B cell (primary cell): ENCODE data around the gene NFIC.

Experiments used
- EZH2 ChIP-seq: IDR thresholded peaks from 2 replicates; pipeline ENCODE4 v1.6.1; 2012; ENCODE audit warnings: borderline replicate concordance, low read depth, mild to moderate bottlenecking, moderate library complexity, low read length; ENCODE audit not compliant: insufficient read depth, poor library complexity, severe bottlenecking
- TF ChIP-seq, protein P1 (sequence below): fragments of 200-600 bp; IDR thresholded peaks from one replicate; pipeline ENCODE4 v1.8.0; 2022; ENCODE audit warnings: antibody characterized with exemption, mild to moderate bottlenecking

DNA sequence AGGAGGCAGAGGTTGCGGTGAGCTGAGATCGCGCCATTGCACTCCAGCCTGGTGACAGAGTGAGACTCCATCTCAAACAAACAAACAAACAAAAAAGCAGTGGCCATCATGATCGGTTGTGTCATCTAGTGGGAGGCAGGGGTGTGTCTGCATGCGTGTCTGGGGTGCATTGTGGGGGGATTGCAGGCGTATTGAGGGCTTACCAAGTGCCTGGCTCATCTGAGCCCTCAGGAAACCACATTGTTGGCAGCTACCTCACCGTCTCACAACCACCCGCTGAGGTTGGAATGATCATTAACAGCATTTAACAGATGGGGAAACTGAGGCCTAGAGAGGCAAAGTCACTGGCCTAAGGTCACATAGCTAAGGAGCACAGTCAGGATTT lies 30.5 kb downstream of the NFIC start:
- no peak for TF ChIP-seq EZH2
- TF ChIP-seq, protein P1, sequence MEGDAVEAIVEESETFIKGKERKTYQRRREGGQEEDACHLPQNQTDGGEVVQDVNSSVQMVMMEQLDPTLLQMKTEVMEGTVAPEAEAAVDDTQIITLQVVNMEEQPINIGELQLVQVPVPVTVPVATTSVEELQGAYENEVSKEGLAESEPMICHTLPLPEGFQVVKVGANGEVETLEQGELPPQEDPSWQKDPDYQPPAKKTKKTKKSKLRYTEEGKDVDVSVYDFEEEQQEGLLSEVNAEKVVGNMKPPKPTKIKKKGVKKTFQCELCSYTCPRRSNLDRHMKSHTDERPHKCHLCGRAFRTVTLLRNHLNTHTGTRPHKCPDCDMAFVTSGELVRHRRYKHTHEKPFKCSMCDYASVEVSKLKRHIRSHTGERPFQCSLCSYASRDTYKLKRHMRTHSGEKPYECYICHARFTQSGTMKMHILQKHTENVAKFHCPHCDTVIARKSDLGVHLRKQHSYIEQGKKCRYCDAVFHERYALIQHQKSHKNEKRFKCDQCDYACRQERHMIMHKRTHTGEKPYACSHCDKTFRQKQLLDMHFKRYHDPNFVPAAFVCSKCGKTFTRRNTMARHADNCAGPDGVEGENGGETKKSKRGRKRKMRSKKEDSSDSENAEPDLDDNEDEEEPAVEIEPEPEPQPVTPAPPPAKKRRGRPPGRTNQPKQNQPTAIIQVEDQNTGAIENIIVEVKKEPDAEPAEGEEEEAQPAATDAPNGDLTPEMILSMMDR = no peak
